Smooth muscle cell of the brain vasculature (primary cell): ENCODE results near the gene CTNNA2.

Experiments used
- DNase-seq: peaks from one replicate; pipeline ENCODE4 v3.0.0-alpha.2; 2012; ENCODE audit warnings: low read depth, low spot score

The CTNNA2 gene

DNA sequence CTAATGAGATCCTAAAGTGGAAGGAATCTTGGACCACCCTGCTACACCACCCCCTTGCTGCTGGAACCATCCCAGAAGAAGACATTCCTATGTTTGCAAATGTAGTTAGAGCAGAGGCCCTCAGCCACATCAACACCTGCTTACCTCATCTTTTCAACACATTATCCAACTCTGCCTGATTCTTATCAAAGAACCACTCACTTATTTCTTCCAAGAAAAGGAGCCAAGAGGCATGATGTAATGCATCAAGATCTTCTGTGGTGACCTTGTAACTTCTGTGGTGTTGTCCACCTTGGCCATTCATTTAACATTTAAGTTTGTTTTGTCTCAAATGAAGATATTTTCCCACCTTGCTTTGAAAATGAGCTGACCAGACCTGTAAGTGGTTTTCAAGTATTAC lies 338.1 kb downstream of the CTNNA2 start:
- DNase-seq: no peak

DNA sequence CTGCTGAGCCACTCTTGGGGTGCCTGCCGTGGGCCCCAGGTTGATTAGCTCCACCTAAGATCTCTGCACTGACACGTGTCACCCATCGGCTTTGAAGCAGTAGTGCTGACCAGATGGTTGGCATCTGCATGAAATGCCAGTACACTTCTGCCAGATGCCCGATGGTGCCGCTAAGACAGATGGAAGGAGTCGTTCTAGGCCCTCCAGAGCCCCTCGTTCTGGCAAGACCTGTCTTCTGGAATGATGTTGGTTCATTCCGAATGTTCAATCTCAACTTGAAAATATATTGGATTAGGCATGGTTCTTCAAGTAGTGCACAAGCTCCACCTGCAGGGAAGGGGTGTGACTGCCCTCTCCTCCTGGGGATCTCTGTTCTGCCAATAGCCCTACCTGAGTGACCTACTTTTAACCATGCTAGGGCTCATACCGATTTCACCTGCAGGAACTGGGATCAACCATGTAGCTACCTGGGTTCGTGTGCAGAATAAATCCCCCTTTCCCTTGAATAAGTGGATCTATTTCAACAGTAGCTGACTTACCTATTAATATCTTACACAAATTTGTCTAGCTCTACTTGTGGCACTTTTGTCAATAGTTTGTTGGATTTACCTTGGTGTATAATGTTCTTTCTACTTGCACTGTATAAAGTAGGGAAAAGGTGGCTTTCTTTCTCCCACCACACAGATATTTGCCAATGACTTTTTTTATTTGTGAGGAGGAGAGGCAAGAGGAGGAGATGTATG lies 342.6 kb downstream of the CTNNA2 start:
- DNase-seq: no peak

GRCh38 chr2:79857888-79858287 lies 345.0 kb downstream of the CTNNA2 start:
- no peak for DNase-seq

GRCh38 chr2:79860228-79861058 lies 347.6 kb downstream of the CTNNA2 start:
- DNase-seq: no peak

DNA sequence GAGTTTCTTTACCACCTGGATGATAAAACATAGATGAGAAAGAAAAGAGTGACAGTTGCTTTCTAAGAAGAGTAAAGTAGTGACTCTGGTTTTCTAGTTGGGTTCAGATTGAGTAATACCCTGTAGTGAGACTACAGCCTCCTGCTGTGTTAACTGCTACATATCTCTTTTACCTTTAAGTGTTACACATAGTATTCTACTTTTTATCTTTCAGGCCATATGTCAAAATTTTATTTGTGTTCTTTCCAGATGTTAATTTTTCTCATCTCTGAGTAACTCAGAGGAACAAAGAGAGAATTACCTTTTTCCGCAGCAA lies 348.2 kb downstream of the CTNNA2 start:
- no peak for DNase-seq

- DNase-seq: no peak
Measured at GRCh38 chr2:79862756-79863155, 349.9 kb downstream of the CTNNA2 start.

GRCh38 chr2:79872656-79873055 lies 359.8 kb downstream of the CTNNA2 start:
- DNase-seq: no peak

- no peak for DNase-seq
Measured at GRCh38 chr2:79874015-79874414, 361.2 kb downstream of the CTNNA2 start.

- no peak for DNase-seq
Measured at GRCh38 chr2:79876430-79876829, 363.6 kb downstream of the CTNNA2 start.

GRCh38 chr2:79882548-79882947 lies 369.7 kb downstream of the CTNNA2 start:
- DNase-seq: no peak

DNA sequence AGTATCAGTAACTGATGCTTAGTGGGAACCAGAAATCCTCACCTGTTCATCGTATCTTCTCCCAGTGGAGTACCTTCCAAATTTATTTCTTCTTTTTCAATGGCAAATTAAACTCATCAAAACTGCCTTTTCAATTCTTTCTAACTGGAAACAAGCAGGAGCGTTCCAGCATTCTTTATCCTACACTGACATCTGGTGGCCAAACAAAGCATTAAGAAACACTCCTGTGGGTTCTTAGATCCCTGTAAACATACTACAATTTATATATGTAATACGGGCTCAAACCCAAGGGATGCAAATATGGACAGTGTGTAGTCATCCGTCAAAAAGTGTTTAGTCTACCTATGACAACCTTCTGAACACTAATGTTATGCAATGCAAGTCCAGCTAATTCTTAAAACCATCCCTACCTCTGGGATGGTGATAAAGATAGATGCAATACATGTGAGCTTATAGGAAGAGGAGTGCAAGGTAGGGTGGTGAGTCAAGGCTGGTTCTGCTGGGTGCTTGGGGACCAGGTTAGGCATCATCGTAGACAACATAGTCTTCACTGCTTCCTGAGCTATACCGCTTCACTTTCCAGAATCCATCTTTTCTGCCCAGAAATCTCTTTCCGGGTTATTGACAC lies 375.0 kb downstream of the CTNNA2 start:
- peak; percentile 20 for DNase-seq

DNA sequence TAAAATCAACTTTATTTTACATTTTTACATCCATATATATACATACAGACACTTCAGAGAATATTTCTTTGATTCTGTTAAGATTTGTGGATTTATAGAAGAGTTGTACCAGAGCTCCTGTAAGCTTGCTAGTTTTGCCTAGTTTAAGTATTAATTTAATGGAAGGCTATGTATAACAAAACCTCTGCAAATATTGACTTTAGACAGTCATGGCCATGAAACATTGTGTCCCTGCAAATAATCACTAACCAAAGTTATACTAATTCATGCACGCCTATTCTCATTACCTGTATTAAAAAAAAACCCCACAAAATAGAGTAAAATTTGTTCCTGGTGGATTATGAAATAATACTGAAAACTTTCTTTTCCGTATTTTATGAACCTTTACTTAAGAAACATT lies 379.3 kb downstream of the CTNNA2 start:
- DNase-seq: no peak

DNA sequence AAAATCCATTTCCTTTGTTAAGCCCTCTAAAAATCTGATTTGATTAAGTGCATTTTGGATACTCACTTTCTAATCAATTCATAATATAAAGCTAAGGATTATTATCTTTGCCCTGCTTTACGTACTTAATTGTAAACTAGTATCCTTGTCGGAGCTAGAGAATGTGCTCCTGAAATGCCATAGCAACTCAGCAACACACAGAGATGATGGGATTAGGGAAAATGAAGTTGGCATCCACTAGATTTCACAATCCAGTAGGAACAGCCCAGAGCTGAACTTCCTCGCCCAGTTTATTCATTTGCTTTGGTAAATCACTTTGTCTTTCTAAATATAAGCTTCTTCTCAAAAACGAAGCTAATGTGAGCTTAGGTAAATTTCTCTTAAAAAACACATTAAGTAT lies 386.3 kb downstream of the CTNNA2 start:
- no peak for DNase-seq

DNA sequence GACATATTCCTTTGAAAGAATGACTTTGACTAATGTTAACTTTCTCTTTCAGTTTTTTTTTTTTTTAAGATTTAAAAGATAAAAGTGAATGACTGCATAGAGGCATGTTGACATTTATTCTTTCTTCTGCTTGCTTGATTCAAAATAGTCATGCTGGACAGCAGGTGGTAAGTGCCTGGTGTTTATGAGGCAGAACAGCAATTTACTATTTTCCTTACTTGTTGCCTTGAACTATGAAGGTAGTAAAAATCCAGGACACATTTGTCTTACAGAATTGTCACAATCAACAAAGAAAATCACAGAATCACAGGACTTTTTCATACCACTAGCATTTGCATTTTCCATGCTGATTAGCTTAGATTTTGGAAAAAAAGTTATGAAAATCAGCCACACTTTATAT lies 388.3 kb downstream of the CTNNA2 start:
- no peak for DNase-seq

DNA sequence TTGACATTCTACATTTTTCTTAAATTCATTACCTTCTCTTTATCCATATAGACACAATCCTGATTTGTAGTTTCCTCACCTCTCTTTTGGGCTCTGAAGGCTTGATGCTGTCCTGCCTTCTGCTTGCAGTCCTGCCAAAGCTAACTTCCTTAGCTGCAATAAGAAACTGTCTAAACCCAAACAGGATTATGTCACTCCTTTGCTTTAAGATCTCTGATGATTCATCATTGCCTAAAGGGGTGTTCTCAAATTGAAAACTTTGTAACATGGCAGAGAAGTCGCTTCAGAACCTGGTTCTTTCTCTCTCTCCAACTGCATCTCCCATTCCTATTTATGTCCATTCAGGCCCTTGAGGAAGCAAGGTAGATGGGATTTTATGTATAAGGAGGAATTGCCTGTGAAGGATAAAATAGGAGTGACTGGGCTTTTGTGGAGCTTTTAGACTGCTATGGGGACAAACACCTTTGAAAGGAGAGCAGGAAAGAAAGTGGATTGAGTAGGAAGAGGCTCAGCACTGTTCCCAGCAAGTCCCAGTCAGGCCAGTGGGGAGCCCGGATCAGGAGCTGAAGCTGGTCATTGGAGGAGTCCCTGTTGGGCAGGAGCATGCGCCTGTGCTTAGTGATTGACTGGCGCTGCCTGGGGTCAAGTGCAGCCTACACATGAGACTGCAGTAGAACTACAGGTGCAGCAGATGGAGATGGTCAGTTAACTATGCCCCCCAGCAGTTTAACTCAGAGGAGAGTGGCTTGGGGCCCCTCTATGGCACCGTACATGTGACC lies 390.6 kb downstream of the CTNNA2 start:
- DNase-seq: no peak

GRCh38 chr2:79906139-79906890 lies 393.5 kb downstream of the CTNNA2 start:
- DNase-seq: no peak

DNA sequence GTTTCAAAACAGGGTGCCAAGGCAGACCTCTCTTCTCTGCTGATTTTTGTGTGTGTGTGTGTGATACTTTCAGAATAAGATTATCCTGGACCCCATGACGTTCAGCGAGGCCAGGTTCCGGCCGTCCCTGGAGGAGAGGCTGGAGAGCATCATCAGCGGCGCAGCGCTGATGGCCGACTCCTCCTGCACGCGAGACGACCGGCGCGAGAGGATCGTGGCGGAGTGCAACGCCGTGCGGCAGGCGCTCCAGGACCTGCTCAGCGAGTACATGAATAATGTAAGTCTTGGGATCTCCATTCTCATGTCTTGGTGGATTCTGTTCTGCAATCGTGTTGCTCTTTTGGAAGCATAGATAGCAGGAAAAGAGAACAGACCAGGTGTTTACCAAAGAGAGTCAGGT lies 396.7 kb downstream of the CTNNA2 start:
- no peak for DNase-seq

DNA sequence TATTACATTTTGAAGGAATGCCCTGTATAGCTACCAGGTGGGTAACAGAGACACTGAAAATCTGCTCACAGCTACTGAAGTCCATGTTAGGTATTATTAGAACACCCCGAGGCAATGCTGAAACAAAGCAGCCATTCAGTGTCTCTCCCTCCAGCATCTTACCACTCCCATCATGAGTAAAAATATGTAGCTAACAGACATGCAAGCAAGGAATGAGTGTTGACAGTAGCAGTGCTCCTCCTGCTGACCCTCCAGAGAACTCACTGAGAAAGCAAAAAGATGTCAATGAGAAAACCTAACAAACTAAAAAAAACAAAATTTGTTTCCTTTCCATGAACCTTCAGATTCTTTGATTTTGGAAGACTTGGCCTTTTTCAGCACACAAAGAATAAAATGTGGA lies 397.8 kb downstream of the CTNNA2 start:
- no peak for DNase-seq

- DNase-seq: no peak
Measured at GRCh38 chr2:79915455-79915854, 402.6 kb downstream of the CTNNA2 start.

DNA sequence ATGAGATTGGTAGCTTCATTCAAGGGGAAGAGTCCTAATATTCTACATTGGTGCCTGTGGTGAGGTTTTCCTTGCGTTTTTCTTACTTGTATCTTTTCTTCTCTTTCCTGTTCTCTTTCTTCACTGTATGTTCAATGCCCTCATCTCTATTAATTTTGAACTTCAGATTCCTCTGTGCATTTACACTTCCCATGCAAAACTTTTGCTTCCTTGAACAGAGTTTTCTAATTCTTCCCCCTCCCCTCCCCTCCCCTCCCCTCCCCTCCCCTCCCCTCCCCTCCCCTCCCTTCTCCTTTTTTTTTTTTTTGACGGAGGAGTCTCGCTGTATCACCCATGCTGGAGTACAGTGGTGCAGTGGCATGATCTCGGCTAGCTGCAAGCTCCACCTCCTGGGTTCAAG lies 403.4 kb downstream of the CTNNA2 start:
- no peak for DNase-seq

DNA sequence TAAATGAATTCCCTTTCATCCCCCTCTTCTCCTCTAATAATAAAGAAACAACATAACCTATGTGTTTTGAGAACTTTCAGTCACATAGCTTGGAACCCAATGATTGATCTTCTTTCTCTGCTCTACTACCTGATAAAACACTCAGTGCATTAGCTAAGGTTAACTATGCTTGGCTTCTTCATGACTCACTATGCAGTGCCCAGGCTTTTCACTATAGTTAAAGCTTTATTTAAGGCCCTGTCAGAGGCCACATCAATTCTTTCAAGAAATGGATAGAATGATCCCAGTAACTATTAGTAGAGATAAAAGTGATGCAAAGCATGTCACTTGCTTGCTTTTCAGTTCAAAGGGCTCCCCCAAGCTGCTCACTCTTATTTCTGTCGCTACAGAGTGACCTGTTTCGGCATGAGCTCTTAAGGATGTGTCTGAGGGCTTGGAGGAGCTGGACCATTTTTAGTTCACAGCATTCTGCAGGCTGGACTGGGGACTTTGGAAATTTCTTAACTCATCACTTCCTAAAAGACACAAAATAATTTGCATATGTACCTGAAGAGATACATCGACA lies 407.7 kb downstream of the CTNNA2 start:
- DNase-seq: no peak
